Tibial artery (tissue), 4 donors: ENCODE data around the gene AXIN1.
"Not testable (repeated sequence)": the region's sequence is repeated elsewhere in the genome, so short reads cannot be mapped to it uniquely, and the experiment has no call there.

Source experiments
- DNase-seq, 2 donors: peaks; one replicate each; pipeline ENCODE4 v3.0.0-alpha.2; 2019
- H3K27ac ChIP-seq, 2 donors: fragments of 200-600 bp; sonication (generic) in 1 of 2; 1 replicate in 1 of 2; 2 replicates in 1 of 2; pipeline ENCODE4 v1.5.1; 2018 to 2019; ENCODE audit warnings: mild to moderate bottlenecking in 1 of 2
- H3K27me3 ChIP-seq, 2 donors: fragments of 200-600 bp; sonication (generic) in 1 of 2; one replicate each; pipeline versions ENCODE4 v1.5.1 to v1.6.0; 2016 to 2019
- H3K36me3 ChIP-seq, 3 donors: fragments of 200-600 bp; sonication (generic) in 2 of 3; one replicate each; pipeline ENCODE4 v1.5.1; 2016 to 2019; ENCODE audit warnings: mild to moderate bottlenecking in 2 of 3
- H3K4me1 ChIP-seq, 4 donors: fragments of 200-600 bp; sonication (generic) in 2 of 4; 1 replicate in 3 of 4; 2 replicates in 1 of 4; pipeline ENCODE4 v1.5.1; 2016 to 2019
- H3K4me3 ChIP-seq, 2 donors: fragments of 200-600 bp; sonication (generic) in 1 of 2; 1 replicate in 1 of 2; 2 replicates in 1 of 2; pipeline ENCODE4 v1.5.1; 2018 to 2019; ENCODE audit warnings: mild to moderate bottlenecking in 2 of 2
- H3K9me3 ChIP-seq, 3 donors: fragments of 200-600 bp; sonication (generic) in 1 of 3; one replicate each; pipeline ENCODE4 v1.5.1; 2016 to 2019
- intact Hi-C: fragments of 100-400 bp; cut with DNase I; formaldehyde crosslinking; loops from one replicate; pipeline ENCODE4 v1.15.0; 2023; ENCODE audit warnings: low total_unique reads
- TF ChIP-seq, protein P1 (sequence below), 2 experiments: fragments of 200-600 bp in 1 of 2; fragments of 450-650 bp in 1 of 2; IDR thresholded peaks; one replicate each; pipeline ENCODE4 v1.5.1; 2017 to 2019; ENCODE audit warnings: antibody characterized with exemption in 2 of 2, mild to moderate bottlenecking in 1 of 2, moderate library complexity in 1 of 2

AXIN1 gene

DNA sequence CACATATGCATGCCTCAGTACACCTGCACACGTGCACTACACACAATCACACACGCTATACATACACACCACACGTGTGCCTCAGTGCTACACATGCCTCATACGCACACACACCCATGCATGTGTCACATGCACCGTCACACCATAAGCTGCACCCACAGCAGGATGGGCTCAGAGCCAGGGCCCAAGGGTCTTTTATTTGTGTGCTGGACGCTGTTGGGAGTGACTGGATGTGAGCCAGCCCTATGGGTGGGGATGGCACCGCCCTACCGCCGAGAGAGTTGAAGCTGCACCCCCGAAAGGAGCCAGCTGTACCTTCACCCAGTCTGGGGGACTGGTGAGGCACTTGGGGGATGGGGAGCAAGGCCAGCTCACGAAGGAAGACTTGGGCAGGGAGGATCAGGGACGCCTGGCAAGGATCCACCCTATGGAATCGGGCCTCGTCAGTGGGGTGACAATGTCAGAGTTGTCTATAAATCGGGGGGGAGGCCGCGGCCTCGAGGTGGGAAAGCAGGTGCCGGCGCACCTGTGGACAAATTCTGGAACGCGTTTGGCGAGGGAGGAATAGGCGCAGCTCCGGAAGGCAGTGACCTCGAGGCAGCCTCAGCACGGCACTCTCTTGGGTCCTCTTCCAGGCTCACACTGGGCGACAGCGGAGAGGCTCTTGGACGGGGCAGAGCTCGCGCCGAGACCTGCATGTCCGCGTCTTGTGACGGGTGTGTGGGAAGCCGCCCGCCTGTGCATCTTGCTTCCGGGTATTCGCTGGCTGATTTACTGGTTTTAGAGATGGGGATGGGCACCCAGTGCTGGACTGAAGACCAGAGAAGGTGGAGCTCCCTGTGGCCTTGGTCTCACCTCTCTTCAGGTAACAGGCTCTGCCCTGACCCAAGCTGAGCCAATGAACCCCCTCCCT is 84.1 kb downstream of the AXIN1 start:
- H3K27ac ChIP-seq: no peak overlapping the region
- peaks cover 13 to 24% (median 17%) of the 10 kb centered on the region in 3 donors for H3K36me3 ChIP-seq
- no peak for DNase-seq
- no peak overlapping the region for H3K4me3 ChIP-seq
- no peaks in the 10 kb centered on the region for H3K4me1 ChIP-seq
- intact Hi-C loops: no loop called here
- no peaks in the 10 kb centered on the region for H3K9me3 ChIP-seq
- H3K27me3 ChIP-seq: peaks cover 0 to 5% of the 10 kb centered on the region in 2 donors
- TF ChIP-seq, protein P1, sequence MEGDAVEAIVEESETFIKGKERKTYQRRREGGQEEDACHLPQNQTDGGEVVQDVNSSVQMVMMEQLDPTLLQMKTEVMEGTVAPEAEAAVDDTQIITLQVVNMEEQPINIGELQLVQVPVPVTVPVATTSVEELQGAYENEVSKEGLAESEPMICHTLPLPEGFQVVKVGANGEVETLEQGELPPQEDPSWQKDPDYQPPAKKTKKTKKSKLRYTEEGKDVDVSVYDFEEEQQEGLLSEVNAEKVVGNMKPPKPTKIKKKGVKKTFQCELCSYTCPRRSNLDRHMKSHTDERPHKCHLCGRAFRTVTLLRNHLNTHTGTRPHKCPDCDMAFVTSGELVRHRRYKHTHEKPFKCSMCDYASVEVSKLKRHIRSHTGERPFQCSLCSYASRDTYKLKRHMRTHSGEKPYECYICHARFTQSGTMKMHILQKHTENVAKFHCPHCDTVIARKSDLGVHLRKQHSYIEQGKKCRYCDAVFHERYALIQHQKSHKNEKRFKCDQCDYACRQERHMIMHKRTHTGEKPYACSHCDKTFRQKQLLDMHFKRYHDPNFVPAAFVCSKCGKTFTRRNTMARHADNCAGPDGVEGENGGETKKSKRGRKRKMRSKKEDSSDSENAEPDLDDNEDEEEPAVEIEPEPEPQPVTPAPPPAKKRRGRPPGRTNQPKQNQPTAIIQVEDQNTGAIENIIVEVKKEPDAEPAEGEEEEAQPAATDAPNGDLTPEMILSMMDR (IDR thresholded peaks at IDR 0.05): no peak

DNA sequence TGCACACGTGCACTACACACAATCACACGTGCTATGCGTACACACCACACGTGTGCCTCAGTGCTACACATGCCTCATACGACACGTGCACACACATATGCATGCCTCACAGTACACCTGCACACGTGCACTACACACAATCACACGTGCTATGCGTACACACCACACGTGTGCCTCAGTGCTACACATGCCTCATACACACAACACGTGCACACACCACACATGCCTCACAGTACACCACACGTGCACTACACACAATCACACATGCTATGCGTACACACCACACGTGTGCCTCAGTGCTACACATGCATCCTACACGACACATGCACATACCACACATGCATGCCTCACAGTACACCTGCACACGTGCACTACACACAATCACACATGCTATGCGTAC is 85.0 kb downstream of the AXIN1 start:
- H3K4me1 ChIP-seq, intact Hi-C loops, H3K9me3 ChIP-seq, DNase-seq, H3K4me3 ChIP-seq, H3K27ac ChIP-seq, H3K27me3 ChIP-seq: not testable (repeated sequence)
- peaks cover 18 to 33% (median 25%) of the 10 kb centered on the region in 3 donors for H3K36me3 ChIP-seq

DNA sequence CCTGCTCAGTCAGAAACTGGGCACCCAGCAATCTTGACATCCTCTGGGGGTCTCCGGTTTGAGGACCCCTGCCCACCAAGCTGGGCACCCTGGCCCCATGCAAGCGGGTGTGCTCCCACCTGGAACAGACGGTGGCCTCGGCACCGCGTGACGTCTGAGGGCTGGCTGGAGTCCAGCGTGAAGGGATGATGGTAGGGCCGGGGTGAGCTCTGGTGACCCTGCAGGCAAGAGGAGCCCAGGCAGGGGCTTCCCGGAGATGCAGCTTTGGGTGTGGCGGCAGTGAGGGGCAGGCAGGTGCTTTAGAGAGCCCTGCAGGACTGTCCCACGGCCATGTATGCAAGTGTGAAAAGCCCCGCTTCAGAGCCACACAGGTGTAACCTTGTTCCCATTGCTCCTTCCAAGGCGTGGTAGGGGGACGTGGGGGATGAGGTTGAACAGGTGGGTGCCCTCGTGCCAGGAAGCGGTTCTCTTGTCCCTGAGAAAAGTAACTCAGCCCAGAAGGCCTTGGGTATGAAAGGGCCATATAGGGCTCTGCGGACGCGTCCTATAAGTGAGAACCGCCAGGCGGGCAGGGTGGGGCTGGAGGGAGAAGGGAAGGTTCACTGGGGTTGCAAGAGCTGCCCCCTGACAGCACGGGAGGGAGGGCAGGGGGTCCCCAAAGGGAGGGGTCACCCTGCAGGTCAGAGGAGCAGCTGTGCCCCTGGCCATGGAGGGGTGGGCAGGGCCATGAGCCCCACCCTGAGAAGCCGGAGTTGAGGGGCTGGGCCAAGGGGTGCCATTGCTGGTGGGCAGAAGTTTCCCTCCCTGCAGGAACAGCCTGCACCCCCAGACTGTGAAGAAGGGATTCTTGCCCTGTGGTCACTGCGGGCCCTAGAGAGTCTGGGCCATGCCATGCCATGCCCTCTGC is 86.0 kb downstream of the AXIN1 start:
- Histone ChIP-seq H3K9me3 (no peaks in the 10 kb centered on the region), H3K4me3 (no peak overlapping the region), H3K36me3 (peaks cover 28 to 43% (median 35%) of the 10 kb centered on the region in 3 donors), H3K27ac (no peak overlapping the region), H3K27me3 (no peaks in the 10 kb centered on the region), H3K4me1 (no peaks in the 10 kb centered on the region)
- intact Hi-C loops: no loop called here
- TF ChIP-seq, protein P1 (IDR thresholded peaks at IDR 0.05): no peak
- no peak for DNase-seq

DNA sequence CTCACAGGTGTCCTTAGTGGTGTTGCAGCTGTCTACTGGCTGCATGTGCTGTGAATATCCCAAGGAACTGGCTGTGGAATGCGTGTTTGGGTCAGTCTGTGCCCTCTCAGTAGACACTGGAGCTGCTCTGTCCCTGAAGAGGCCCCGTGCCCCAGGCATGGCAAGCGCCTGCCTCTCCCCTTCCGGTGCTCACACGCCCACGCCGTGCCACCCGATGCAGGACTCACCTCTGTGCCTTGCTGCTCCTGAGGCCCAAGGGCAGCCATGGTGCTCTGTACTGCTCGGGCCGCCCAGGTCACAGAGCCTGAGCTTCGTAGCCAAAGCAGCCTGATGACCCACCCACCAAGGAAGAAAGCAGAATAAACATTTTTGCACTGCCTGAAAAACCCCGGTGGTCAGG is 86.8 kb downstream of the AXIN1 start:
- TF ChIP-seq, protein P1 (IDR thresholded peaks at IDR 0.05): no peak
- Histone ChIP-seq H3K4me3 (no peak overlapping the region), H3K9me3 (no peaks in the 10 kb centered on the region), H3K27me3 (no peaks in the 10 kb centered on the region), H3K36me3 (peaks cover 32 to 51% (median 43%) of the 10 kb centered on the region in 3 donors), H3K4me1 (no peaks in the 10 kb centered on the region), H3K27ac (no peak overlapping the region)
- intact Hi-C loops: no loop called here
- DNase-seq: no peak

DNA sequence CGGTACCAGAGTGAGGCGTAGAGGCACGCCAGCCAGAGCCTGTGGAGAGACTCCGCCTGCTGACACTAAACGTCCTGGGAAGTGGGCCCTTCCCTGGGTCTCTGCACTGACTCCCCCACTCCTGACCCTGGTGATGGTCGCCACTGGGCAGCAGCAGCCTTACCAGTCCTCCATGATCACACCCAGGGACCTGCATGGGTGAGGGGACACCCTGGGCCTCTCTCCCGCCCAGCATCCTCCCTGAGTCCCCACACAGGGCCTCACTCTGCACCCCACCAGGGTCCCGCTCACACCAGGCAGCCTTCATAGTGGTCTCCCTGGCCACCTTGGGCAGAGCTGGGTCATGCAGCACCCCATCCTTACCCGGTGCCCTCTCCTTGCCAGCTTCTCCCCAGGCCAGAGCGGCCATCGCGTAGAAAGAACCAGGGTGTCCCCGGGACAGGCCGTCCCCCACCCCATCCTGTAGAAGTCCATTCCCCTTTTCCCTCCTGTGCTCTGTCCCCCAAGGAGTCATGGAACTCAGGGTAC is 87.5 kb downstream of the AXIN1 start:
- TF ChIP-seq, protein P1 (IDR thresholded peaks at IDR 0.05): no peak
- H3K9me3 ChIP-seq: no peaks in the 10 kb centered on the region
- DNase-seq: no peak
- H3K27me3 ChIP-seq: no peaks in the 10 kb centered on the region
- peaks cover 36 to 58% (median 50%) of the 10 kb centered on the region in 3 donors for H3K36me3 ChIP-seq
- H3K4me1 ChIP-seq: no peaks in the 10 kb centered on the region
- intact Hi-C loops: no loop called here
- no peak overlapping the region for H3K27ac ChIP-seq
- H3K4me3 ChIP-seq: no peak overlapping the region
